ENCODE measurements around the gene NFAM1. TPM values are rescaled to one million over a fixed set of nuclear protein-coding genes. Genes with fewer than 3 reads are reported as not detected.

Gene NFAM1
- total and polyA plus RNA-seq, 2 experiments from 2014 or later: 0.53 to 1.0 TPM

DNA sequence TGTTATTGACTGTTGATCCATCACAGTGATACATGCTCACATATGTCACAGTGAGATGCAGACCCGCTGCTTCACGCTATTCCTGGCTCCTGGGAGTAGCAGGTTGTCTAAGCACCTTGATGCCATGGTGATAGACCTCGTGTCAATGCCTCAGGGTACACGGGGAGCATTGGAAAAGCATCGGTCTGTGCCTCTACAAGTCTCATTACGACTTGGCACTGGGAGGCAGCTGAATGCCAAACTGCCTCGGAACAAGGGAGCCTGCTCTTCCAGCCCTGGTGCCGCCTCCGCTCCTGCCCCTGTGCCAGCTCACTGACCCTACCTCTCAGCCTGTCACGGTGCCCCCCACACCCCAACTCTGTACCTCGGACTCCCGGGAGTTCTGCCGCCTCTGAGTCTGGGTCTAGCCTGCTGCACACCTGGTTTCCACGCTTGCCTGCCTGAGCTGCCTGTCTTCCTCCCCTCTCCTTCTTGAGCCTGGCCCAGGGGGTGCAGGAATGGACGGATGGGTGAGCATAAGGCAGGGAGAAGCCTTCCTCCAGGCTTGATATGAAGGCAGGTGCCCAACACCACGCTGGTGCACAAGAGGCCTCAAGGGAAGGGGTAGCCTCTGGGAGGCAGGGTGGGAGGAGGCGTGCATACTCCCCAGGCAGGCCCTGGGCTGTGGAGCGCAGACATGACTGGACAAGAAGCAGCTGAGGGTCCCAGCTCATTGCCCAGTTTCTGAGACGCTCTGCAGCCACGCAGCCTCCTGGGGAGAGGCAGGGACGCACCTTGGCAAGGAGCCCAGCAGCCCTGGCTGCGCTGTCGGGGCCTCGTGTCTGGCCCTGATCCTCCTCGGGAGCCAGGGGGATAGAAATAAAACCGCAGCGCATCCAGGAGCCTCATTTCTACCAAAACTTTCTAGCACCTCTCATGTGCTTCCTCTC, 1.8 kb upstream of the NFAM1 start:
- H3K4me1 ChIP-seq (ENCODE audit: insufficient read depth): peaks cover 42% of the 10 kb centered on the region
- no peaks in the 10 kb centered on the region for H3K36me3 ChIP-seq (replicated peaks; ENCODE audit: insufficient read depth, low read depth)
- no peaks in the 10 kb centered on the region for H3K9me2 ChIP-seq (replicated peaks; ENCODE audit: insufficient read depth)
- TF ChIP-seq EZH2phosphoT487 (IDR thresholded peaks at IDR 0.05; ENCODE audit: low read depth, severe bottlenecking, unreplicated experiment) (no peak), EZH2 (IDR thresholded peaks at IDR 0.05; ENCODE audit: borderline replicate concordance) (no peak)
- TF ChIP-seq, protein P1, sequence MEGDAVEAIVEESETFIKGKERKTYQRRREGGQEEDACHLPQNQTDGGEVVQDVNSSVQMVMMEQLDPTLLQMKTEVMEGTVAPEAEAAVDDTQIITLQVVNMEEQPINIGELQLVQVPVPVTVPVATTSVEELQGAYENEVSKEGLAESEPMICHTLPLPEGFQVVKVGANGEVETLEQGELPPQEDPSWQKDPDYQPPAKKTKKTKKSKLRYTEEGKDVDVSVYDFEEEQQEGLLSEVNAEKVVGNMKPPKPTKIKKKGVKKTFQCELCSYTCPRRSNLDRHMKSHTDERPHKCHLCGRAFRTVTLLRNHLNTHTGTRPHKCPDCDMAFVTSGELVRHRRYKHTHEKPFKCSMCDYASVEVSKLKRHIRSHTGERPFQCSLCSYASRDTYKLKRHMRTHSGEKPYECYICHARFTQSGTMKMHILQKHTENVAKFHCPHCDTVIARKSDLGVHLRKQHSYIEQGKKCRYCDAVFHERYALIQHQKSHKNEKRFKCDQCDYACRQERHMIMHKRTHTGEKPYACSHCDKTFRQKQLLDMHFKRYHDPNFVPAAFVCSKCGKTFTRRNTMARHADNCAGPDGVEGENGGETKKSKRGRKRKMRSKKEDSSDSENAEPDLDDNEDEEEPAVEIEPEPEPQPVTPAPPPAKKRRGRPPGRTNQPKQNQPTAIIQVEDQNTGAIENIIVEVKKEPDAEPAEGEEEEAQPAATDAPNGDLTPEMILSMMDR (IDR thresholded peaks at IDR 0.05; ENCODE audit: poor library complexity): no peak
- H3K4me3 ChIP-seq: no peak overlapping the region
- no peak overlapping the region for H3K4me2 ChIP-seq
- DNase-seq (ENCODE audit: low spot score): no peak
- no peaks in the 10 kb centered on the region for H3K27me3 ChIP-seq
- no peak overlapping the region for H3K27ac ChIP-seq
- H2AFZ ChIP-seq: no peak overlapping the region
- no peaks in the 10 kb centered on the region for H3K9me3 ChIP-seq (ENCODE audit: low read depth)
- WGBS (ENCODE audit: low lambda C conversion rate, missing lambda C conversion rate): 75% methylated on average over 27 of the region's 27 CpGs
- no peaks in the 10 kb centered on the region for H4K20me1 ChIP-seq (ENCODE audit: insufficient read depth, poor library complexity, severe bottlenecking)
- no peaks in the 10 kb centered on the region for H3K79me2 ChIP-seq

DNA sequence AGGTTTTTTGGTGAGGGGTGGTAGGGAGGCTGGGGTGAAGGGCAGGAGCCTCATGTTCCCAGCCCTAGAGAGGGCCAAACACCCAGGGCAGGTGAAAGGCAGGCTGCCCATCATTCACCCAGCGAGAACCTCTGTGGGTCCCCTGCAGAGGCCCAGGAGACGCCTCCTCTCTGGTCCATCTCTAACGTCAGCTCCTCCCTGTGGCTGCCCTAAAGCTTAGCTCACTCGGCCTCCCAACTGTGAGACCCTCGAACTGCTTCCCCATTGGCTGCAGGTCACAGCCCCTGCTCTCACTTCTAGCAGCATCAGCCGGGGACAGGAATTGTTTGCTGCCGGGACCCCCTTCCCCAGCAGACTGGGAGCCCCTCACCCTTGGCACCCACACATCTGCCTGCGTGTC, 615 bp upstream of the NFAM1 start:
- H3K4me3 ChIP-seq: no peak overlapping the region
- H3K9me3 ChIP-seq (ENCODE audit: low read depth): no peaks in the 10 kb centered on the region
- H3K36me3 ChIP-seq (replicated peaks; ENCODE audit: insufficient read depth, low read depth): no peaks in the 10 kb centered on the region
- H3K4me2 ChIP-seq: no peak overlapping the region
- H3K4me1 ChIP-seq (ENCODE audit: insufficient read depth): peaks cover 37% of the 10 kb centered on the region
- no peaks in the 10 kb centered on the region for H3K27me3 ChIP-seq
- no peak overlapping the region for H2AFZ ChIP-seq
- 66% methylated on average over 8 of the region's 8 CpGs for WGBS (ENCODE audit: low lambda C conversion rate, missing lambda C conversion rate)
- no peaks in the 10 kb centered on the region for H3K79me2 ChIP-seq
- H4K20me1 ChIP-seq (ENCODE audit: insufficient read depth, poor library complexity, severe bottlenecking): no peaks in the 10 kb centered on the region
- DNase-seq (ENCODE audit: low spot score): no peak
- TF ChIP-seq EZH2phosphoT487 (IDR thresholded peaks at IDR 0.05; ENCODE audit: low read depth, severe bottlenecking, unreplicated experiment) (no peak), EZH2 (IDR thresholded peaks at IDR 0.05; ENCODE audit: borderline replicate concordance) (no peak)
- TF ChIP-seq, protein P1 (IDR thresholded peaks at IDR 0.05; ENCODE audit: poor library complexity): no peak
- H3K9me2 ChIP-seq (replicated peaks; ENCODE audit: insufficient read depth): no peaks in the 10 kb centered on the region
- H3K27ac ChIP-seq: no peak overlapping the region

DNA sequence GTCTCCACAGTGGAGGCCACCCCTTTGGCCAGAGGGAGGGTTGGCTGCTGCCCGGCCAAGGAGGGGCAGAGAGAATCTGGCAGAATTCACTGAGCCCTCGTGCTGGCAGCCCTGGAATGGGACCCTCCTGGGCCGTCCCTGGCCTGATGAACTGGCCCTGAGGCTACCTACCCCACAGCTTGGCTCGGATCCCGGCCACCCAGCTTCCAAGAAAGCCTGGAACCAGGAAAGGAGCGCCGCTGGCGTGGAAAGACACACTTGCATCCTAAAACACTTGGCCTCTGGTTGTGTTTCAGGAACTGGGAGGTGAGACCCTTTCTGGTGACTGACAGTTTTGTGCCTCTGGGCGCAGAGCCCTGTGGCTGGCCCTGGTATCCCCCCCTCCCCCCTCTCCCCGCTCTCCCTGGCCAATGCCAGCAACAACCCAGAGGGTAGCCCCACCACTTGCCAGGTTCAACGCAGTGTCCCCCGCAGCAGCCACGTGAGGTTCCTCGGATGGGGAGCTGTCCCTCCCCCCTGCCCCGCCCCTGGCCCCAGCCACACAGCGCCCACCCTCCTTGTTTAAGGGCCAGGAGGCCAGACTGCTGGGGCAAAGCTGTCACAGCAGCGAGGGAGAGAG, 693 bp downstream of the NFAM1 start:
- no peaks in the 10 kb centered on the region for H3K9me3 ChIP-seq (ENCODE audit: low read depth)
- H3K4me2 ChIP-seq: peak overlapping the region; percentile 33
- no peaks in the 10 kb centered on the region for H3K9me2 ChIP-seq (replicated peaks; ENCODE audit: insufficient read depth)
- no peaks in the 10 kb centered on the region for H3K79me2 ChIP-seq
- H4K20me1 ChIP-seq (ENCODE audit: insufficient read depth, poor library complexity, severe bottlenecking): no peaks in the 10 kb centered on the region
- no peak for DNase-seq (ENCODE audit: low spot score)
- H3K27me3 ChIP-seq: no peaks in the 10 kb centered on the region
- H3K36me3 ChIP-seq (replicated peaks; ENCODE audit: insufficient read depth, low read depth): no peaks in the 10 kb centered on the region
- no peak overlapping the region for H3K27ac ChIP-seq
- peaks cover 28% of the 10 kb centered on the region for H3K4me1 ChIP-seq (ENCODE audit: insufficient read depth)
- H3K4me3 ChIP-seq: no peak overlapping the region
- no peak for TF ChIP-seq EZH2 (IDR thresholded peaks at IDR 0.05; ENCODE audit: borderline replicate concordance)
- TF ChIP-seq, protein P1 (IDR thresholded peaks at IDR 0.05; ENCODE audit: poor library complexity): no peak
- no peak for TF ChIP-seq EZH2phosphoT487 (IDR thresholded peaks at IDR 0.05; ENCODE audit: low read depth, severe bottlenecking, unreplicated experiment)
- WGBS (ENCODE audit: low lambda C conversion rate, missing lambda C conversion rate): 61% methylated on average over 10 of the region's 17 CpGs
- H2AFZ ChIP-seq: no peak overlapping the region
